GM12878 (cell line): ENCODE data around the gene TMEM201. TPM values are rescaled to one million over a fixed set of nuclear protein-coding genes. Genes with fewer than 3 reads are reported as not detected.

ENCODE experiments used
- ATF7 ChIP-seq: fragments of 450-650 bp; IDR thresholded peaks from 2 replicates; pipeline ENCODE4 v1.6.1; 2016; ENCODE audit warnings: low read depth, mild to moderate bottlenecking
- CREM ChIP-seq: IDR thresholded peaks from 2 replicates; pipeline ENCODE4 v1.6.1; 2014; ENCODE audit warnings: antibody characterized with exemption, low read depth
- HDAC6 ChIP-seq: fragments of 200-600 bp; sonication (generic); IDR thresholded peaks from one replicate; pipeline ENCODE4 v1.8.0; 2017; ENCODE audit warnings: antibody characterized with exemption; ENCODE audit not compliant: unreplicated experiment
- KAT2A ChIP-seq: conservative IDR thresholded peaks from 2 replicates; pipeline ENCODE4 v1.6.1; 2011; ENCODE audit warnings: low read depth, low read length; ENCODE audit not compliant: control insufficient read depth
- NFIC ChIP-seq: IDR thresholded peaks from 2 replicates; pipeline ENCODE4 v1.6.1; 2012; ENCODE audit warnings: low read depth, mild to moderate bottlenecking, inconsistent platforms, low read length, moderate library complexity
- PAX8 ChIP-seq: fragments of 450-650 bp; IDR thresholded peaks from 2 replicates; pipeline ENCODE4 v1.6.1; 2017; ENCODE audit warnings: mild to moderate bottlenecking, moderate library complexity
- RAD51 ChIP-seq: fragments of 450-650 bp; IDR thresholded peaks from 2 replicates; pipeline ENCODE4 v1.6.1; 2016; ENCODE audit warnings: moderate library complexity, mild to moderate bottlenecking, inconsistent platforms
- SMAD1 ChIP-seq: fragments of 450-650 bp; IDR thresholded peaks from 2 replicates; pipeline ENCODE4 v1.6.1; 2018; ENCODE audit warnings: mild to moderate bottlenecking, low read depth; ENCODE audit not compliant: partially characterized antibody
- SMC3 ChIP-seq: IDR thresholded peaks from 2 replicates; pipeline ENCODE4 v1.6.1; 2011; ENCODE audit warnings: low read length, improper control_type of control experiment, borderline replicate concordance
- YY1 ChIP-seq: IDR thresholded peaks from 2 replicates; pipeline ENCODE4 v1.6.1; 2011; ENCODE audit warnings: low read depth, mild to moderate bottlenecking, low read length
- ZBTB11 ChIP-seq: fragments of 450-650 bp; formaldehyde crosslinking; IDR thresholded peaks from 2 replicates; pipeline ENCODE4 v1.5.0; 2022; ENCODE audit warnings: mild to moderate bottlenecking, missing genetic modification characterization
- ZNF274 ChIP-seq: IDR thresholded peaks from one replicate; pipeline ENCODE4 v1.8.0; 2011; ENCODE audit not compliant: insufficient read length, insufficient read depth
- polyA plus RNA-seq, 11 experiments: library from polyadenylated mRNA; depleted of rRNA in 4 of 11; unstranded in 6 of 11; stranded (reverse) in 5 of 11; fragments of >200 nt; fragmentation: Nextera tagmentation in 4 of 11; fragmentation: Illumina TruSeq in 1 of 11; extraction: Ambion mirVana in 4 of 11; extraction: Trizol in 1 of 11; gene quantifications; 1 replicate in 1 of 11; 2 replicates in 10 of 11; pipeline versions ENCODE4 v1.2.1 to v1.2.3, GENCODE V29; 2011 to 2016; ENCODE audit warnings: inconsistent platforms in 2 of 11, missing spikeins in 2 of 11, low read depth in 1 of 11
- total RNA-seq, 4 experiments: library from RNA; depleted of rRNA in 3 of 4; stranded (reverse); fragments of >200 nt in 3 of 4; fragmentation: Illumina TruSeq in 1 of 4; extraction: Trizol in 1 of 4; gene quantifications; 2 replicates each; pipeline versions ENCODE4 v1.2.1 to v1.2.3, GENCODE V29; 2013 to 2021
- TF ChIP-seq, protein P1 (sequence below): fragments of 450-650 bp; IDR thresholded peaks from 2 replicates; pipeline ENCODE4 v1.6.1; 2017; ENCODE audit warnings: borderline replicate concordance
- TF ChIP-seq, protein P2 (sequence below): fragments of 450-650 bp; IDR thresholded peaks from 2 replicates; pipeline ENCODE4 v1.6.1; 2017; ENCODE audit warnings: mild to moderate bottlenecking, moderate library complexity
- TF ChIP-seq, protein P3 (sequence below): fragments of 150-350 bp; IDR thresholded peaks from 2 replicates; pipeline ENCODE4 v1.6.1; 2016; ENCODE audit warnings: low read depth, low read length

The TMEM201 gene
- total and polyA plus RNA-seq, 10 of the 15 experiments (the other 5 are each of a cell fraction or from before 2014, with no cell fraction given): 0.13 to 26.6 (median 6.1) TPM

DNA sequence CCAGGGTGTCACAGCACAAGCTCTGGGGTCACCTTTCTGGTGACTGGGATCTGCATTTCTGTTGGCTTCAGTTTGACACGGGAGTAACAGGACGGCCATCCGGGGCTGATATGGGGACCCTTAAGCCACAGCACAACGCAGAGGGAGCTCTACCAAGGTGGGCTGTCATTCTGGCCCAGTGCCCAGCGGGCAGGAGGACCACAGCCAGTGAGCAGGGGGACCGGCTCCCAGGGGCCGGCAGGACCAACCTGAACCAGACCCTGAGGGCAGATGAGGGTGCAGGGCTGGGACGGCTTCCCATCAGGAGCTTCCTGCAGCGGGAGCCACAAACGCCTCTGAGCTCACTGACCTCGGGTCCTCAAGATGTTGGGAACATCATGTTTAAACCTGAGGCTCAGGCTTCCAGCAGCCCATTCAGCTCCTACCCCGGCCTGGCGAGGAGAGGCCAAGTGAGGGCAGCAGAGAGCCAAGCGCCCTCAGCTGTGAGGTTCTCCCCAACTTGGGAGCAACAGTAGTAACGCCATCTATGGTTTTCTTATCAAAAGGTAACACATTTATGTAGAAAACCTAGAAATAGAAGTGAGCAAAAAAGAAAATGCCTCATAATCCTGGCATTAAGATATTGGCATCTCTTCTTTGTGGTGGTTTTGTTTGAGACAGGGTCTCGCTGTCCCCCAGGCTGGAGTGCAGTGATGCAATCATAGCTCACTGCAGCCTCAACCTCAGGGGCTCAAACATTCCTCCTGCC is 26.8 kb downstream of the TMEM201 start (continued):
- TF ChIP-seq ATF7 (no peak), ZNF274 (no peak), PAX8 (no peak), RAD51 (no peak), KAT2A (no peak), CREM (no peak), NFIC (no peak), YY1 (0 out of 2 replicates have a peak, but pooled peaks have one; percentile 39), SMC3 (peak; percentile 66; the same call in 1 of the 2 replicates), ZBTB11 (CRISPR knock-in tag) (no peak), HDAC6 (no peak), SMAD1 (no peak)
- TF ChIP-seq, protein P1, sequence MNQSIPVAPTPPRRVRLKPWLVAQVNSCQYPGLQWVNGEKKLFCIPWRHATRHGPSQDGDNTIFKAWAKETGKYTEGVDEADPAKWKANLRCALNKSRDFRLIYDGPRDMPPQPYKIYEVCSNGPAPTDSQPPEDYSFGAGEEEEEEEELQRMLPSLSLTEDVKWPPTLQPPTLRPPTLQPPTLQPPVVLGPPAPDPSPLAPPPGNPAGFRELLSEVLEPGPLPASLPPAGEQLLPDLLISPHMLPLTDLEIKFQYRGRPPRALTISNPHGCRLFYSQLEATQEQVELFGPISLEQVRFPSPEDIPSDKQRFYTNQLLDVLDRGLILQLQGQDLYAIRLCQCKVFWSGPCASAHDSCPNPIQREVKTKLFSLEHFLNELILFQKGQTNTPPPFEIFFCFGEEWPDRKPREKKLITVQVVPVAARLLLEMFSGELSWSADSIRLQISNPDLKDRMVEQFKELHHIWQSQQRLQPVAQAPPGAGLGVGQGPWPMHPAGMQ: no peak
- TF ChIP-seq, protein P2, sequence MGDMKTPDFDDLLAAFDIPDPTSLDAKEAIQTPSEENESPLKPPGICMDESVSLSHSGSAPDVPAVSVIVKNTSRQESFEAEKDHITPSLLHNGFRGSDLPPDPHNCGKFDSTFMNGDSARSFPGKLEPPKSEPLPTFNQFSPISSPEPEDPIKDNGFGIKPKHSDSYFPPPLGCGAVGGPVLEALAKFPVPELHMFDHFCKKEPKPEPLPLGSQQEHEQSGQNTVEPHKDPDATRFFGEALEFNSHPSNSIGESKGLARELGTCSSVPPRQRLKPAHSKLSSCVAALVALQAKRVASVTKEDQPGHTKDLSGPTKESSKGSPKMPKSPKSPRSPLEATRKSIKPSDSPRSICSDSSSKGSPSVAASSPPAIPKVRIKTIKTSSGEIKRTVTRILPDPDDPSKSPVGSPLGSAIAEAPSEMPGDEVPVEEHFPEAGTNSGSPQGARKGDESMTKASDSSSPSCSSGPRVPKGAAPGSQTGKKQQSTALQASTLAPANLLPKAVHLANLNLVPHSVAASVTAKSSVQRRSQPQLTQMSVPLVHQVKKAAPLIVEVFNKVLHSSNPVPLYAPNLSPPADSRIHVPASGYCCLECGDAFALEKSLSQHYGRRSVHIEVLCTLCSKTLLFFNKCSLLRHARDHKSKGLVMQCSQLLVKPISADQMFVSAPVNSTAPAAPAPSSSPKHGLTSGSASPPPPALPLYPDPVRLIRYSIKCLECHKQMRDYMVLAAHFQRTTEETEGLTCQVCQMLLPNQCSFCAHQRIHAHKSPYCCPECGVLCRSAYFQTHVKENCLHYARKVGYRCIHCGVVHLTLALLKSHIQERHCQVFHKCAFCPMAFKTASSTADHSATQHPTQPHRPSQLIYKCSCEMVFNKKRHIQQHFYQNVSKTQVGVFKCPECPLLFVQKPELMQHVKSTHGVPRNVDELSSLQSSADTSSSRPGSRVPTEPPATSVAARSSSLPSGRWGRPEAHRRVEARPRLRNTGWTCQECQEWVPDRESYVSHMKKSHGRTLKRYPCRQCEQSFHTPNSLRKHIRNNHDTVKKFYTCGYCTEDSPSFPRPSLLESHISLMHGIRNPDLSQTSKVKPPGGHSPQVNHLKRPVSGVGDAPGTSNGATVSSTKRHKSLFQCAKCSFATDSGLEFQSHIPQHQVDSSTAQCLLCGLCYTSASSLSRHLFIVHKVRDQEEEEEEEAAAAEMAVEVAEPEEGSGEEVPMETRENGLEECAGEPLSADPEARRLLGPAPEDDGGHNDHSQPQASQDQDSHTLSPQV: 0 out of 2 replicates have a peak, but pooled peaks have one; percentile 18
- TF ChIP-seq, protein P3, sequence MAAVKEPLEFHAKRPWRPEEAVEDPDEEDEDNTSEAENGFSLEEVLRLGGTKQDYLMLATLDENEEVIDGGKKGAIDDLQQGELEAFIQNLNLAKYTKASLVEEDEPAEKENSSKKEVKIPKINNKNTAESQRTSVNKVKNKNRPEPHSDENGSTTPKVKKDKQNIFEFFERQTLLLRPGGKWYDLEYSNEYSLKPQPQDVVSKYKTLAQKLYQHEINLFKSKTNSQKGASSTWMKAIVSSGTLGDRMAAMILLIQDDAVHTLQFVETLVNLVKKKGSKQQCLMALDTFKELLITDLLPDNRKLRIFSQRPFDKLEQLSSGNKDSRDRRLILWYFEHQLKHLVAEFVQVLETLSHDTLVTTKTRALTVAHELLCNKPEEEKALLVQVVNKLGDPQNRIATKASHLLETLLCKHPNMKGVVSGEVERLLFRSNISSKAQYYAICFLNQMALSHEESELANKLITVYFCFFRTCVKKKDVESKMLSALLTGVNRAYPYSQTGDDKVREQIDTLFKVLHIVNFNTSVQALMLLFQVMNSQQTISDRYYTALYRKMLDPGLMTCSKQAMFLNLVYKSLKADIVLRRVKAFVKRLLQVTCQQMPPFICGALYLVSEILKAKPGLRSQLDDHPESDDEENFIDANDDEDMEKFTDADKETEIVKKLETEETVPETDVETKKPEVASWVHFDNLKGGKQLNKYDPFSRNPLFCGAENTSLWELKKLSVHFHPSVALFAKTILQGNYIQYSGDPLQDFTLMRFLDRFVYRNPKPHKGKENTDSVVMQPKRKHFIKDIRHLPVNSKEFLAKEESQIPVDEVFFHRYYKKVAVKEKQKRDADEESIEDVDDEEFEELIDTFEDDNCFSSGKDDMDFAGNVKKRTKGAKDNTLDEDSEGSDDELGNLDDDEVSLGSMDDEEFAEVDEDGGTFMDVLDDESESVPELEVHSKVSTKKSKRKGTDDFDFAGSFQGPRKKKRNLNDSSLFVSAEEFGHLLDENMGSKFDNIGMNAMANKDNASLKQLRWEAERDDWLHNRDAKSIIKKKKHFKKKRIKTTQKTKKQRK: no peak
